K562 (cell line): ENCODE measurements around the gene ZNF516. TPM values are rescaled to one million over a fixed set of nuclear protein-coding genes. Genes with fewer than 3 reads are reported as not detected.

Experiments used
- ATAC-seq: fragments of 200-7000 bp; cut with Tn5 transposase; 3 replicates; pipeline ENCODE4 v1.9.1; 2020; ENCODE audit warnings: moderate library complexity
- BruUV-seq: library from RNA; stranded (reverse); fragments of 400-500 nt; replicated peaks from 2 replicates; lab custom pipeline; 2021; lab: Mats Ljungman, UMichigan
- CTCF ChIA-PET: fragments of 300-600 bp; formaldehyde crosslinking; extraction: SDS; loops from one replicate; lab custom pipeline; 2021; ENCODE audit warnings: low intra/inter-chr PET ratio; lab: Yijun Ruan, JAX
- POLR2A ChIA-PET: fragments of 300-600, 350-650 bp; sonication (Branson Sonifier 250); formaldehyde crosslinking; extraction: SDS; loops from one replicate; lab custom pipeline; 2021; ENCODE audit warnings: antibody characterized with exemption, inconsistent platforms; lab: Yijun Ruan, JAX
- DNase-seq, 4 experiments: peaks; one replicate each; pipeline versions ENCODE4 v3.0.0 to v3.0.0-alpha.2; 2011 to 2018; ENCODE audit warnings: low spot score in 3 of 4, mixed read lengths in 3 of 4; ENCODE audit errors: extremely low read depth in 1 of 4
- FAIRE-seq: peaks from 2 replicates; lab custom pipeline; 2011; peaks lifted over from hg19 to GRCh38; lab: Jason Lieb, UNC
- H2AFZ ChIP-seq: 2 replicates; pipeline ENCODE4 v1.6.0; 2011; ENCODE audit warnings: low read depth, low read length, control low read depth, inconsistent platforms
- H3K27ac ChIP-seq: fragments of 200-600 bp; 3 replicates; pipeline ENCODE4 v1.8.0; 2011; ENCODE audit warnings: low read depth, mild to moderate bottlenecking, control low read depth, inconsistent platforms, low read length, moderate library complexity, mixed read lengths; ENCODE audit errors: extremely low read depth
- H3K27me3 ChIP-seq, 2 experiments: fragments of 300-600 bp in 1 of 2; 2 replicates in 1 of 2; 3 replicates in 1 of 2; pipeline versions ENCODE4 v1.6.0 to v1.8.0; 2011; ENCODE audit warnings: inconsistent platforms in 2 of 2, low read length in 2 of 2, mild to moderate bottlenecking in 1 of 2, mixed read lengths in 1 of 2, moderate library complexity in 1 of 2; ENCODE audit not compliant: control insufficient read depth in 2 of 2, insufficient read depth in 2 of 2
- H3K36me3 ChIP-seq: fragments of 300-600 bp; 3 replicates; pipeline ENCODE4 v1.8.0; 2011; ENCODE audit warnings: mild to moderate bottlenecking, low read length, inconsistent platforms; ENCODE audit not compliant: control insufficient read depth, insufficient read depth
- H3K4me1 ChIP-seq, 2 experiments: fragments of 200-600 bp in 1 of 2; replicated peaks in 1 of 2; 2 replicates in 1 of 2; 3 replicates in 1 of 2; pipeline versions ENCODE4 v1.5.1 to v1.8.0; 2011; ENCODE audit warnings: inconsistent platforms in 2 of 2, low read length in 2 of 2, mild to moderate bottlenecking in 1 of 2, mixed read lengths in 1 of 2, moderate library complexity in 1 of 2; ENCODE audit not compliant: control insufficient read depth in 2 of 2, insufficient read depth in 2 of 2
- H3K4me2 ChIP-seq: 2 replicates; pipeline ENCODE4 v1.6.1; 2011; ENCODE audit warnings: low read length, control low read depth, inconsistent platforms, mixed read lengths; ENCODE audit not compliant: insufficient read depth
- H3K4me3 ChIP-seq: fragments of 200-600 bp; sonication (generic), shearing (Covaris generic); 2 replicates; pipeline ENCODE4 v1.5.1; 2016; ENCODE audit warnings: control low read depth, inconsistent platforms
- H3K79me2 ChIP-seq: fragments of 200-600 bp; 3 replicates; pipeline ENCODE4 v1.8.0; 2011; ENCODE audit warnings: low read length, inconsistent platforms; ENCODE audit not compliant: control insufficient read depth, insufficient read depth
- H3K9ac ChIP-seq, 2 experiments: 2 replicates each; pipeline versions ENCODE4 v1.6.0 to v1.6.1; 2011; ENCODE audit warnings: low read depth in 2 of 2, low read length in 2 of 2, control low read depth in 1 of 2, inconsistent platforms in 1 of 2, mild to moderate bottlenecking in 1 of 2, mixed read lengths in 1 of 2; ENCODE audit not compliant: insufficient read depth in 1 of 2
- H3K9me1 ChIP-seq: one replicate; pipeline ENCODE4 v1.6.0; 2011; ENCODE audit warnings: inconsistent platforms, mild to moderate bottlenecking, low read length, moderate library complexity; ENCODE audit not compliant: control insufficient read depth, insufficient read depth
- H3K9me3 ChIP-seq: replicated peaks from 2 replicates; pipeline ENCODE4 v1.5.1; 2011; ENCODE audit warnings: low read depth, low read length, inconsistent platforms; ENCODE audit not compliant: control insufficient read depth, insufficient read depth
- H4K20me1 ChIP-seq: replicated peaks from 2 replicates; pipeline ENCODE4 v1.6.1; 2011; ENCODE audit warnings: low read length, inconsistent platforms, mixed read lengths; ENCODE audit not compliant: control insufficient read depth, insufficient read depth
- CBFA2T3 ChIP-seq: fragments of 450-650 bp; IDR thresholded peaks from 2 replicates; pipeline ENCODE4 v1.6.1; 2017
- SREBF1 ChIP-seq: fragments of 150-350 bp; IDR thresholded peaks from 2 replicates; pipeline ENCODE4 v1.6.1; 2014; ENCODE audit warnings: antibody characterized with exemption, low read depth, low read length, borderline replicate concordance
- WGBS: fragments of 100-300 bp; shearing (Covaris generic); methylation state at CpG from one replicate; pipeline ENCODE4 v1.1.6; 2016; ENCODE audit warnings: low coverage, mixed read lengths; ENCODE audit not compliant: insufficient coverage; ENCODE audit errors: missing lambda C conversion rate; 5-methylcytosine and 5-hydroxymethylcytosine counted together
- in situ Hi-C: fragments of 300-500 bp; cut with MboI; formaldehyde crosslinking; loops from 4 replicates; pipeline ENCODE4 v1.15.0; 2018; ENCODE audit warnings: inconsistent platforms, mixed read lengths
- intact Hi-C: fragments of 100-400 bp; cut with micrococcal nuclease; formaldehyde crosslinking; loops from 2 replicates; pipeline ENCODE4 v1.14.2; 2022
- polyA plus RNA-seq, 8 experiments: library from polyadenylated mRNA; depleted of rRNA in 4 of 8; stranded (reverse) in 5 of 8; unstranded in 3 of 8; fragments of >200 nt; fragmentation: Nextera tagmentation in 2 of 8; fragmentation: Illumina TruSeq in 1 of 8; extraction: Ambion mirVana in 2 of 8; extraction: Trizol in 1 of 8; gene quantifications; 2 replicates each; pipeline versions ENCODE4 v1.2.1 to v1.2.3, GENCODE V29; 2011 to 2014; ENCODE audit warnings: inconsistent platforms in 1 of 8, missing spikeins in 1 of 8
- total RNA-seq, 7 experiments: library from RNA; depleted of rRNA in 6 of 7; stranded (reverse); fragments of >200 nt in 6 of 7; fragmentation: Illumina TruSeq in 2 of 7; extraction: Trizol in 2 of 7; gene quantifications; 2 replicates each; pipeline versions ENCODE4 v1.2.1 to v1.2.3, GENCODE V29; 2011 to 2021; ENCODE audit warnings: low replicate concordance in 1 of 7
- TF ChIP-seq, protein P1 (sequence below): sonication (generic); formaldehyde crosslinking; IDR thresholded peaks from 2 replicates; pipeline ENCODE4 v1.8.0; 2022; ENCODE audit warnings: mild to moderate bottlenecking, missing genetic modification reagents
- TF ChIP-seq, protein P2 (sequence below): fragments of 450-650 bp; formaldehyde crosslinking; IDR thresholded peaks from 2 replicates; pipeline ENCODE4 v1.4.0; 2020; ENCODE audit warnings: mild to moderate bottlenecking

ZNF516 gene
- total and polyA plus RNA-seq, 9 of the 15 experiments (the other 6 are each of a cell fraction or from before 2014, with no cell fraction given), result 0.04 to 0.20 (median 0.08) TPM; not detected in 3

GRCh38 chr18:76317136-76317535 is 177.9 kb downstream of the ZNF516 start:
- H3K4me1 ChIP-seq, result no peaks in the 10 kb centered on the region
- ATAC-seq (no peak), FAIRE-seq (no peak), DNase-seq (no peak)
- H3K4me2 ChIP-seq, result no peak overlapping the region
- H3K9me3 ChIP-seq, result no peaks in the 10 kb centered on the region
- H3K27ac ChIP-seq, result no peak overlapping the region
- BruUV-seq, result no TSS peak
- no peak overlapping the region for H2AFZ ChIP-seq
- ChIA-PET POLR2A (no interaction called here), CTCF (no interaction called here)
- no peaks in the 10 kb centered on the region for H3K9me1 ChIP-seq
- no peaks in the 10 kb centered on the region for H4K20me1 ChIP-seq
- no peak overlapping the region for H3K9ac ChIP-seq
- in situ Hi-C loops, result no loop called here
- H3K79me2 ChIP-seq, result no peaks in the 10 kb centered on the region
- 0% methylated on average over 1 of the region's 1 CpG for WGBS
- peaks cover 0 to 3% of the 10 kb centered on the region in 2 experiments; a peak in 2 of 5 replicates for H3K27me3 ChIP-seq
- no peak overlapping the region for H3K4me3 ChIP-seq
- intact Hi-C loops, result no loop called here
- TF ChIP-seq, protein P1, sequence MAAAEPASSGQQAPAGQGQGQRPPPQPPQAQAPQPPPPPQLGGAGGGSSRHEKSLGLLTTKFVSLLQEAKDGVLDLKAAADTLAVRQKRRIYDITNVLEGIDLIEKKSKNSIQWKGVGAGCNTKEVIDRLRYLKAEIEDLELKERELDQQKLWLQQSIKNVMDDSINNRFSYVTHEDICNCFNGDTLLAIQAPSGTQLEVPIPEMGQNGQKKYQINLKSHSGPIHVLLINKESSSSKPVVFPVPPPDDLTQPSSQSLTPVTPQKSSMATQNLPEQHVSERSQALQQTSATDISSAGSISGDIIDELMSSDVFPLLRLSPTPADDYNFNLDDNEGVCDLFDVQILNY, result no peak
- no peak for TF ChIP-seq SREBF1
- no peak for TF ChIP-seq CBFA2T3
- TF ChIP-seq, protein P2, sequence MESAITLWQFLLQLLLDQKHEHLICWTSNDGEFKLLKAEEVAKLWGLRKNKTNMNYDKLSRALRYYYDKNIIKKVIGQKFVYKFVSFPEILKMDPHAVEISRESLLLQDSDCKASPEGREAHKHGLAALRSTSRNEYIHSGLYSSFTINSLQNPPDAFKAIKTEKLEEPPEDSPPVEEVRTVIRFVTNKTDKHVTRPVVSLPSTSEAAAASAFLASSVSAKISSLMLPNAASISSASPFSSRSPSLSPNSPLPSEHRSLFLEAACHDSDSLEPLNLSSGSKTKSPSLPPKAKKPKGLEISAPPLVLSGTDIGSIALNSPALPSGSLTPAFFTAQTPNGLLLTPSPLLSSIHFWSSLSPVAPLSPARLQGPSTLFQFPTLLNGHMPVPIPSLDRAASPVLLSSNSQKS (CRISPR knock-in tag), result no peak
- no peaks in the 10 kb centered on the region for H3K36me3 ChIP-seq
